Large intestine (tissue), 3 donors: Measurements from ENCODE around the gene COL5A3. TPM values are rescaled to one million over a fixed set of nuclear protein-coding genes. Genes with fewer than 3 reads are reported as not detected.

Experiments used
- DNase-seq, 2 donors: peaks; one replicate each; pipeline versions ENCODE4 v3.0.0 to v3.0.0-alpha.2; 2013
- H3K27ac ChIP-seq: one replicate; pipeline ENCODE4 v1.5.1; 2013; ENCODE audit warnings: low read length
- H3K27me3 ChIP-seq: 2 replicates; pipeline ENCODE4 v1.6.1; 2013; ENCODE audit warnings: low read length; ENCODE audit not compliant: control insufficient read depth, insufficient read depth
- H3K36me3 ChIP-seq: 2 replicates; pipeline ENCODE4 v1.6.1; 2013; ENCODE audit warnings: low read length; ENCODE audit not compliant: control insufficient read depth, insufficient read depth
- H3K4me1 ChIP-seq: one replicate; pipeline ENCODE4 v1.6.1; 2013; ENCODE audit warnings: low read length; ENCODE audit not compliant: control insufficient read depth, insufficient read depth
- H3K4me3 ChIP-seq: one replicate; pipeline ENCODE4 v1.5.1; 2013; ENCODE audit warnings: low read length
- H3K9me3 ChIP-seq: one replicate; pipeline ENCODE4 v1.6.1; 2013; ENCODE audit warnings: mild to moderate bottlenecking, low read depth, low read length, moderate library complexity; ENCODE audit not compliant: control insufficient read depth
- WGBS: methylation state at CpG from one replicate; pipeline ENCODE4 v1.1.5; 2013; ENCODE audit warnings: low lambda C conversion rate; ENCODE audit not compliant: insufficient coverage; 5-methylcytosine and 5-hydroxymethylcytosine counted together
- polyA plus RNA-seq: library from polyadenylated mRNA; unstranded; fragments of 120-200 nt; gene quantifications from one replicate; pipeline ENCODE4 v1.2.1, GENCODE V29; 2013

Gene COL5A3
- polyA plus RNA-seq, 1 donor = 5.6 TPM

- Histone ChIP-seq H3K4me1 (no peaks in the 10 kb centered on the region), H3K27me3 (peaks cover 43% of the 10 kb centered on the region), H3K9me3 (no peaks in the 10 kb centered on the region), H3K27ac (no peak within 1 kb of the TSS), H3K36me3 (no peaks in the 10 kb centered on the region), H3K4me3 (no peak within 1 kb of the TSS)
- no peak for DNase-seq
- whole genome bisulfite sequencing = no CpG with 5 or more reads among the region's 10 CpGs
These were observed 3.0 kb upstream of the COL5A3 start, which contains the start of gene RDH8 for GRCh38 chr19:10013316-10013715. RDH8 (plus strand) TSS chr19:10013483; CDS start chr19:10013498, 15 bp downstream.

GRCh38 chr19:10011974-10012373, 1.7 kb upstream of the COL5A3 start:
- H3K27me3 ChIP-seq = peaks cover 48% of the 10 kb centered on the region
- no CpG with 5 or more reads among the region's 7 CpGs for WGBS

GRCh38 chr19:10010939-10011338, 635 bp upstream of the COL5A3 start:
- H3K9me3 ChIP-seq = no peaks in the 10 kb centered on the region
- no peak overlapping the region for H3K4me3 ChIP-seq
- WGBS = no CpG with 5 or more reads among the region's 9 CpGs
- H3K4me1 ChIP-seq = no peaks in the 10 kb centered on the region
- no peaks in the 10 kb centered on the region for H3K36me3 ChIP-seq
- no peak for DNase-seq
- H3K27me3 ChIP-seq = peaks cover 48% of the 10 kb centered on the region
- no peak overlapping the region for H3K27ac ChIP-seq

More at GRCh38 chr19:10011974-10012373, 1.7 kb upstream of the COL5A3 start:
- no peaks in the 10 kb centered on the region for H3K4me1 ChIP-seq
- H3K9me3 ChIP-seq = no peaks in the 10 kb centered on the region
- no peak overlapping the region for H3K4me3 ChIP-seq
- H3K36me3 ChIP-seq = no peaks in the 10 kb centered on the region
- H3K27ac ChIP-seq = no peak overlapping the region
- DNase-seq = no peak

- no peak overlapping the region for H3K4me3 ChIP-seq
- no peak for DNase-seq
- H3K27ac ChIP-seq = no peak overlapping the region
- no peaks in the 10 kb centered on the region for H3K9me3 ChIP-seq
- H3K36me3 ChIP-seq = no peaks in the 10 kb centered on the region
- WGBS = 33% methylated on average over 2 of the region's 22 CpGs
- H3K4me1 ChIP-seq = no peaks in the 10 kb centered on the region
- peaks cover 48% of the 10 kb centered on the region for H3K27me3 ChIP-seq
These were observed 535 bp downstream of the COL5A3 start for GRCh38 chr19:10009714-10010224.

GRCh38 chr19:10008184-10008765, 2.0 kb downstream of the COL5A3 start:
- no peaks in the 10 kb centered on the region for H3K4me1 ChIP-seq
- H3K27ac ChIP-seq = no peak overlapping the region
- peaks cover 47% of the 10 kb centered on the region for H3K27me3 ChIP-seq
- no peaks in the 10 kb centered on the region for H3K9me3 ChIP-seq
- H3K4me3 ChIP-seq = no peak overlapping the region
- H3K36me3 ChIP-seq = no peaks in the 10 kb centered on the region
- DNase-seq = no peak
- no CpG with 5 or more reads among the region's 11 CpGs for WGBS

GRCh38 chr19:10007371-10008183, 2.7 kb downstream of the COL5A3 start:
- H3K27ac ChIP-seq = no peak overlapping the region
- no peak overlapping the region for H3K4me3 ChIP-seq
- 54% methylated on average over 4 of the region's 13 CpGs for WGBS
- no peaks in the 10 kb centered on the region for H3K4me1 ChIP-seq
- H3K9me3 ChIP-seq = no peaks in the 10 kb centered on the region
- no peak for DNase-seq
- H3K36me3 ChIP-seq = no peaks in the 10 kb centered on the region
- peaks cover 48% of the 10 kb centered on the region for H3K27me3 ChIP-seq

- Histone ChIP-seq H3K36me3 (no peaks in the 10 kb centered on the region), H3K27ac (no peak overlapping the region), H3K27me3 (peaks cover 44% of the 10 kb centered on the region), H3K9me3 (no peaks in the 10 kb centered on the region), H3K4me3 (no peak overlapping the region), H3K4me1 (no peaks in the 10 kb centered on the region)
- DNase-seq = no peak
These were observed 3.5 kb downstream of the COL5A3 start for GRCh38 chr19:10006752-10007323.

GRCh38 chr19:10006335-10006708, 4.0 kb downstream of the COL5A3 start:
- H3K27ac ChIP-seq = no peak overlapping the region

GRCh38 chr19:10005632-10006334, 4.5 kb downstream of the COL5A3 start:
- Histone ChIP-seq H3K27me3 (peaks cover 33% of the 10 kb centered on the region), H3K4me3 (no peak overlapping the region), H3K4me1 (no peaks in the 10 kb centered on the region), H3K36me3 (no peaks in the 10 kb centered on the region), H3K27ac (no peak overlapping the region), H3K9me3 (no peaks in the 10 kb centered on the region)
- WGBS = no CpG with 5 or more reads among the region's 17 CpGs
- DNase-seq = no peak

More at GRCh38 chr19:10006335-10006708, 4.0 kb downstream of the COL5A3 start:
- peaks cover 38% of the 10 kb centered on the region for H3K27me3 ChIP-seq
- no peaks in the 10 kb centered on the region for H3K9me3 ChIP-seq
- no peaks in the 10 kb centered on the region for H3K4me1 ChIP-seq
- WGBS = no CpG with 5 or more reads among the region's 7 CpGs
- peak in 1 of 2 donors; percentile 45 for DNase-seq
- no peaks in the 10 kb centered on the region for H3K36me3 ChIP-seq
- H3K4me3 ChIP-seq = no peak overlapping the region

- H3K27ac ChIP-seq = no peak overlapping the region
- H3K9me3 ChIP-seq = no peaks in the 10 kb centered on the region
- WGBS = no CpG with 5 or more reads among the region's 9 CpGs
- no peaks in the 10 kb centered on the region for H3K4me1 ChIP-seq
- DNase-seq = no peak
- no peaks in the 10 kb centered on the region for H3K36me3 ChIP-seq
- no peak overlapping the region for H3K4me3 ChIP-seq
- H3K27me3 ChIP-seq = peaks cover 21% of the 10 kb centered on the region
These were observed 5.7 kb downstream of the COL5A3 start for GRCh38 chr19:10004617-10005016.
